Neuronal stem cell (in vitro differentiated cells): ENCODE data around the gene NOTO.

Experiments
- DNase-seq: peaks from one replicate; pipeline ENCODE4 v3.0.0-alpha.2; 2013; ENCODE audit warnings: low spot score
- H2AFZ ChIP-seq: one replicate; pipeline ENCODE4 v1.6.1; 2013; ENCODE audit warnings: mild to moderate bottlenecking, low read length, inconsistent platforms
- H2AK5ac ChIP-seq: 2 replicates; pipeline ENCODE4 v1.6.1; 2013; ENCODE audit warnings: low read depth, mild to moderate bottlenecking, inconsistent platforms, low read length, moderate library complexity, mixed read lengths
- H2BK120ac ChIP-seq: 2 replicates; pipeline ENCODE4 v1.6.1; 2013; ENCODE audit warnings: low read depth, mild to moderate bottlenecking, inconsistent platforms, low read length, moderate library complexity, mixed read lengths
- H2BK12ac ChIP-seq: one replicate; pipeline ENCODE4 v1.6.1; 2013; ENCODE audit warnings: low read length, inconsistent platforms
- H2BK15ac ChIP-seq: 2 replicates; pipeline ENCODE4 v1.6.1; 2013; ENCODE audit warnings: mild to moderate bottlenecking, low read length, inconsistent platforms, mixed read lengths
- H2BK5ac ChIP-seq: one replicate; pipeline ENCODE4 v1.6.1; 2013; ENCODE audit warnings: inconsistent platforms, mild to moderate bottlenecking, low read length, moderate library complexity
- H3K14ac ChIP-seq: one replicate; pipeline ENCODE4 v1.6.1; 2013; ENCODE audit warnings: low read length, inconsistent platforms
- H3K18ac ChIP-seq: 2 replicates; pipeline ENCODE4 v1.6.1; 2013; ENCODE audit warnings: low read length, inconsistent platforms
- H3K23ac ChIP-seq: 2 replicates; pipeline ENCODE4 v1.6.1; 2013; ENCODE audit warnings: low read depth, mild to moderate bottlenecking, mixed read lengths, low read length, inconsistent platforms; ENCODE audit not compliant: poor library complexity
- H3K27ac ChIP-seq: replicated peaks from 3 replicates; pipeline ENCODE4 v1.5.1; 2013; ENCODE audit warnings: low read length, inconsistent platforms
- H3K27me3 ChIP-seq, 3 experiments: 2 replicates each; pipeline ENCODE4 v1.6.1; 2013; ENCODE audit warnings: low read length in 3 of 3, mild to moderate bottlenecking in 2 of 3, inconsistent platforms in 1 of 3, low read depth in 1 of 3, mixed read lengths in 1 of 3, moderate library complexity in 1 of 3; ENCODE audit not compliant: control insufficient read depth in 3 of 3, insufficient read depth in 3 of 3
- H3K36me3 ChIP-seq, 2 donors: replicated peaks in 1 of 2; 2 replicates each; pipeline ENCODE4 v1.6.1; 2013; ENCODE audit warnings: low read length in 2 of 2; ENCODE audit not compliant: control insufficient read depth in 2 of 2, insufficient read depth in 2 of 2
- H3K4ac ChIP-seq: 2 replicates; pipeline ENCODE4 v1.6.1; 2013; ENCODE audit warnings: inconsistent platforms, mild to moderate bottlenecking, low read length, moderate library complexity
- H3K4me1 ChIP-seq, 2 donors: 1 replicate in 1 of 2; 2 replicates in 1 of 2; pipeline ENCODE4 v1.6.1; 2013; ENCODE audit warnings: low read length in 2 of 2, low read depth in 1 of 2; ENCODE audit not compliant: control insufficient read depth in 2 of 2, insufficient read depth in 1 of 2
- H3K4me2 ChIP-seq: one replicate; pipeline ENCODE4 v1.6.1; 2013; ENCODE audit warnings: mild to moderate bottlenecking, low read length, inconsistent platforms; ENCODE audit not compliant: insufficient read depth, poor library complexity, severe bottlenecking
- H3K4me3 ChIP-seq, 2 donors: 2 replicates each; pipeline ENCODE4 v1.5.1; 2013; ENCODE audit warnings: low read length in 2 of 2, mild to moderate bottlenecking in 2 of 2, inconsistent platforms in 1 of 2, moderate library complexity in 1 of 2
- H3K79me1 ChIP-seq: one replicate; pipeline ENCODE4 v1.6.1; 2013; ENCODE audit warnings: low read depth, mild to moderate bottlenecking, inconsistent platforms, low read length, moderate library complexity
- H3K9ac ChIP-seq: one replicate; pipeline ENCODE4 v1.6.1; 2013; ENCODE audit warnings: mild to moderate bottlenecking, low read depth, low read length, inconsistent platforms; ENCODE audit not compliant: poor library complexity
- H3K9me3 ChIP-seq, 2 donors: replicated peaks in 1 of 2; 2 replicates each; pipeline versions ENCODE3 to v1.6.1; 2013; ENCODE audit warnings: low read length in 2 of 2, mild to moderate bottlenecking in 2 of 2, inconsistent platforms in 1 of 2, low read depth in 1 of 2, mixed read lengths in 1 of 2, moderate library complexity in 1 of 2; ENCODE audit not compliant: control insufficient read depth in 2 of 2, insufficient read depth in 1 of 2
- H4K8ac ChIP-seq: one replicate; pipeline ENCODE4 v1.6.1; 2013; ENCODE audit warnings: low read depth, mild to moderate bottlenecking, inconsistent platforms, low read length, moderate library complexity
- H4K91ac ChIP-seq: one replicate; pipeline ENCODE4 v1.6.1; 2013; ENCODE audit warnings: low read length, low read depth, mild to moderate bottlenecking, inconsistent platforms; ENCODE audit not compliant: poor library complexity
- WGBS, 2 donors: extraction: QIAGEN DNeasy Blood & Tissue Kit; methylation state at CpG; one replicate each; pipeline ENCODE4 v1.1.7; 2013; ENCODE audit warnings: missing lambda C conversion rate in 2 of 2, mixed read lengths in 1 of 2; ENCODE audit not compliant: insufficient read length in 2 of 2, insufficient replicate concordance in 1 of 2; ENCODE audit errors: extremely low coverage in 2 of 2; 5-methylcytosine and 5-hydroxymethylcytosine counted together

The NOTO gene

GRCh38 chr2:73217826-73218225 lies 15.5 kb downstream of the NOTO start:
- H3K18ac ChIP-seq: no peak overlapping the region
- H3K79me1 ChIP-seq: peaks cover 3% of the 10 kb centered on the region
- no peak overlapping the region for H3K9ac ChIP-seq
- no peak overlapping the region for H3K27ac ChIP-seq
- no peak overlapping the region for H3K14ac ChIP-seq
- H4K8ac ChIP-seq: no peak overlapping the region
- no peaks in the 10 kb centered on the region for H3K9me3 ChIP-seq
- H2BK12ac ChIP-seq: no peak overlapping the region
- WGBS, 2 donors: no CpG with 5 or more reads among the region's 2 CpGs
- peaks cover 0 to 6% of the 10 kb centered on the region in 2 donors for H3K4me1 ChIP-seq
- H3K4me3 ChIP-seq: no peak overlapping the region
- peaks cover 12 to 42% of the 10 kb centered on the region in 2 donors for H3K36me3 ChIP-seq
- no peaks in the 10 kb centered on the region for H3K27me3 ChIP-seq
- H2AK5ac ChIP-seq: no peak overlapping the region
- H2AFZ ChIP-seq: no peak overlapping the region
- DNase-seq: no peak
- no peak overlapping the region for H3K23ac ChIP-seq
- no peak overlapping the region for H2BK5ac ChIP-seq
- H2BK120ac ChIP-seq: no peak overlapping the region
- H2BK15ac ChIP-seq: no peak overlapping the region
- H3K4me2 ChIP-seq: no peak overlapping the region
- no peak overlapping the region for H3K4ac ChIP-seq
- H4K91ac ChIP-seq: no peak overlapping the region

GRCh38 chr2:73218298-73218697 lies 15.9 kb downstream of the NOTO start:
- no peak for DNase-seq
- Histone ChIP-seq H4K8ac (no peak overlapping the region), H3K18ac (no peak overlapping the region), H2BK15ac (no peak overlapping the region), H4K91ac (no peak overlapping the region), H3K4me3 (no peak overlapping the region), H3K23ac (peak overlapping the region; percentile 25), H2BK120ac (no peak overlapping the region), H2AK5ac (no peak overlapping the region), H2AFZ (no peak overlapping the region), H2BK5ac (no peak overlapping the region), H3K79me1 (peaks cover 3% of the 10 kb centered on the region), H3K27me3 (no peaks in the 10 kb centered on the region), H3K4me2 (no peak overlapping the region), H3K27ac (no peak overlapping the region), H2BK12ac (no peak overlapping the region), H3K9ac (no peak overlapping the region), H3K4me1 (peaks cover 0 to 6% of the 10 kb centered on the region in 2 donors), H3K9me3 (no peaks in the 10 kb centered on the region), H3K4ac (no peak overlapping the region), H3K36me3 (peaks cover 14 to 47% of the 10 kb centered on the region in 2 donors), H3K14ac (no peak overlapping the region)

- no peak overlapping the region for H4K8ac ChIP-seq
These were observed 21.4 kb downstream of the NOTO start for GRCh38 chr2:73223821-73224220.

GRCh38 chr2:73225513-73226360 lies 23.4 kb downstream of the NOTO start:
- no peak overlapping the region for H3K18ac ChIP-seq
- WGBS, 2 donors: no CpG with 5 or more reads among the region's 9 CpGs
- no peak overlapping the region for H3K4me2 ChIP-seq
- no peak overlapping the region for H4K8ac ChIP-seq
- no peak overlapping the region for H2AK5ac ChIP-seq
- H3K4ac ChIP-seq: no peak overlapping the region
- no peak overlapping the region for H4K91ac ChIP-seq
- no peaks in the 10 kb centered on the region for H3K4me1 ChIP-seq
- no peak overlapping the region for H3K14ac ChIP-seq
- H2AFZ ChIP-seq: no peak overlapping the region
- H3K9me3 ChIP-seq: no peaks in the 10 kb centered on the region
- H3K36me3 ChIP-seq: peaks cover 34 to 73% of the 10 kb centered on the region in 2 donors
- no peak overlapping the region for H2BK5ac ChIP-seq
- no peak overlapping the region for H2BK15ac ChIP-seq
- DNase-seq: no peak
- no peak overlapping the region for H3K4me3 ChIP-seq
- no peak overlapping the region for H2BK120ac ChIP-seq
- no peak overlapping the region for H2BK12ac ChIP-seq
- H3K23ac ChIP-seq: no peak overlapping the region
- no peaks in the 10 kb centered on the region for H3K27me3 ChIP-seq
- no peaks in the 10 kb centered on the region for H3K79me1 ChIP-seq
- no peak overlapping the region for H3K9ac ChIP-seq
- no peak overlapping the region for H3K27ac ChIP-seq

More at GRCh38 chr2:73223821-73224220, 21.4 kb downstream of the NOTO start:
- H3K9ac ChIP-seq: no peak overlapping the region
- no peak overlapping the region for H4K91ac ChIP-seq
- H2AK5ac ChIP-seq: no peak overlapping the region
- no peak overlapping the region for H3K4ac ChIP-seq
- no peak for DNase-seq
- no peak overlapping the region for H2BK15ac ChIP-seq
- H3K23ac ChIP-seq: no peak overlapping the region
- no CpG with 5 or more reads among the region's 4 CpGs for WGBS, 2 donors
- H3K18ac ChIP-seq: no peak overlapping the region
- no peak overlapping the region for H2BK120ac ChIP-seq
- H3K79me1 ChIP-seq: no peaks in the 10 kb centered on the region
- no peaks in the 10 kb centered on the region for H3K4me1 ChIP-seq
- H3K4me2 ChIP-seq: no peak overlapping the region
- no peak overlapping the region for H2AFZ ChIP-seq
- H3K36me3 ChIP-seq: peaks cover 34 to 84% of the 10 kb centered on the region in 2 donors
- no peak overlapping the region for H2BK12ac ChIP-seq
- no peak overlapping the region for H3K27ac ChIP-seq
- no peak overlapping the region for H3K14ac ChIP-seq
- no peak overlapping the region for H3K4me3 ChIP-seq
- H3K27me3 ChIP-seq: no peaks in the 10 kb centered on the region
- no peak overlapping the region for H2BK5ac ChIP-seq
- H3K9me3 ChIP-seq: no peaks in the 10 kb centered on the region
